Measurements from ENCODE around the gene GGT7. TPM values are rescaled to one million over a fixed set of nuclear protein-coding genes. Genes with fewer than 3 reads are reported as not detected.

GGT7 gene
- total RNA-seq, 1 donor from 2014 or later = 62.7 TPM

DNA sequence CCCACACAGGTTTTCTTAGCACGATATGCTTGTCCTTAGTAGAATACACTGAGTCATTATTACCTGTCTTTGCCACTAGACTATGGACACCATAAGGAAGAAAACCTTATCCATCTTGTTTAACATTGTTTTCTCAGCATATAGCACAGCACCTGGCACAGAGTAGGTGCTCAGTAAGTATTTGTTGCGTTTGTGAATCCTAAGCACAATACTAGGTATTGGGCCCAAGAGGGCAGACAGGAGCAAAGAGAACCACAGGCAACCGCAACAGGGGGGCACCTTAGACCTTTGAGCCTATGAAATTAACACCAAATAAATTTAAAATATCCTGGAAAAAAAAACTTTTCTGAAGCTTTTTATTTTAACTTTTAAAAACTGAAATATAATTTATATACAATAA lies 43.5 kb downstream of the GGT7 start:
- Mint-ChIP-seq H3K27me3 (peaks cover 7% of the 10 kb centered on the region), H3K4me3 (peak overlapping the region; percentile 55), H3K27ac (no peak overlapping the region), H3K4me1 (ENCODE audit: unreplicated experiment) (peaks cover 8% of the 10 kb centered on the region), H3K36me3 (peaks cover 9% of the 10 kb centered on the region), H3K9me3 (no peaks in the 10 kb centered on the region)
- no peak for DNase-seq (ENCODE audit: extremely low spot score, unreplicated experiment)
- TF ChIP-seq, protein P1, sequence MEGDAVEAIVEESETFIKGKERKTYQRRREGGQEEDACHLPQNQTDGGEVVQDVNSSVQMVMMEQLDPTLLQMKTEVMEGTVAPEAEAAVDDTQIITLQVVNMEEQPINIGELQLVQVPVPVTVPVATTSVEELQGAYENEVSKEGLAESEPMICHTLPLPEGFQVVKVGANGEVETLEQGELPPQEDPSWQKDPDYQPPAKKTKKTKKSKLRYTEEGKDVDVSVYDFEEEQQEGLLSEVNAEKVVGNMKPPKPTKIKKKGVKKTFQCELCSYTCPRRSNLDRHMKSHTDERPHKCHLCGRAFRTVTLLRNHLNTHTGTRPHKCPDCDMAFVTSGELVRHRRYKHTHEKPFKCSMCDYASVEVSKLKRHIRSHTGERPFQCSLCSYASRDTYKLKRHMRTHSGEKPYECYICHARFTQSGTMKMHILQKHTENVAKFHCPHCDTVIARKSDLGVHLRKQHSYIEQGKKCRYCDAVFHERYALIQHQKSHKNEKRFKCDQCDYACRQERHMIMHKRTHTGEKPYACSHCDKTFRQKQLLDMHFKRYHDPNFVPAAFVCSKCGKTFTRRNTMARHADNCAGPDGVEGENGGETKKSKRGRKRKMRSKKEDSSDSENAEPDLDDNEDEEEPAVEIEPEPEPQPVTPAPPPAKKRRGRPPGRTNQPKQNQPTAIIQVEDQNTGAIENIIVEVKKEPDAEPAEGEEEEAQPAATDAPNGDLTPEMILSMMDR (conservative IDR thresholded peaks at IDR 0.05) = peak; percentile 37

DNA sequence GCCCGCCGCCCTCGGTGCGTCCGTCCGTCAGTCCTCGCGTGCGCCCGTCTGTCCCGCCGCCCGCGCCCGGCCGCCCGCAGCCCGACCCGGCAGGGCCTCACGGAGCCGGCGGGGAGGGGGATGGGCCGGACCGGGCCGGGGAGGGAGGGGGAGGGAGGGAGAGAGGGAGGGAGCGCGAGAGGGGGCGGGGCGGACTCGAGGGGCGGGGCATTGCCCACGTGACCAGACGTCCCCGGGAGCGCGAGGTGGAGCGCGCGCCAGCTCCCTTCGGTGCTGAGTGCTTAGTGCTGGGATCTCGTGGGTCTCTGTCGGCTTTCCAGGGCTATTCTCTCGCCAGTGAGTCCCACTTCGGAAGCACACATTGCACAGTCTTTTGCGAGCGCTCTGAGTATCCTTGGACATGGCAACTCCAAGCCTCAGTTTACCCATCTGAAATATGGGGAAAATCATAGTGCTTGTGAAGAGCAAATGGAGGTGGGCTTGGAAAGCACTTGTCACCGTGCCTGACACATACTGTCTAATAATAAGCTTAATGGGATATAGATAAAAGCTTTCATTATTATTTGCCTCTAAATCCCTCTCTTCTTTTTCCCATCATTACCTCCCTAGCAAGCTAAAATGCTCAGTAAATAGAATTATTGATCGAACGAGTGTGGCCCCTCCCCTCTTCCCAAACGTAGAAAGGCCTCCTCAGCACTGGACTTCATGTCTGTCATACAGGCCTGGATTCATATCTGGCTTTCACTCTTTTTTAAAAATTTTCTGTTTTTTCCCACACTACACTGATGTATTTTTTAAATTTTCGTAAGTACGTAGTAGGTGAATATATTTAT lies 46.9 kb downstream of the GGT7 start, which contains the start of gene NCOA6:
NCOA6 (minus strand) TSS at position 122 of the 833 bp plus-strand sequence. CDS start 43,296 bp downstream, outside the sequence.
- peaks cover 28% of the 10 kb centered on the region for H3K4me1 Mint-ChIP-seq (ENCODE audit: unreplicated experiment)
- H3K36me3 Mint-ChIP-seq = peaks cover 26% of the 10 kb centered on the region
- no peaks in the 10 kb centered on the region for H3K27me3 Mint-ChIP-seq
- H3K27ac Mint-ChIP-seq = peak within 1 kb of the TSS; percentile 94
- peak within 1 kb of the TSS; percentile 99 for H3K4me3 Mint-ChIP-seq
- no peaks in the 10 kb centered on the region for H3K9me3 Mint-ChIP-seq
- TF ChIP-seq, protein P1 (conservative IDR thresholded peaks at IDR 0.05) = no peak
- DNase-seq (ENCODE audit: extremely low spot score, unreplicated experiment) = peak; percentile 89

DNA sequence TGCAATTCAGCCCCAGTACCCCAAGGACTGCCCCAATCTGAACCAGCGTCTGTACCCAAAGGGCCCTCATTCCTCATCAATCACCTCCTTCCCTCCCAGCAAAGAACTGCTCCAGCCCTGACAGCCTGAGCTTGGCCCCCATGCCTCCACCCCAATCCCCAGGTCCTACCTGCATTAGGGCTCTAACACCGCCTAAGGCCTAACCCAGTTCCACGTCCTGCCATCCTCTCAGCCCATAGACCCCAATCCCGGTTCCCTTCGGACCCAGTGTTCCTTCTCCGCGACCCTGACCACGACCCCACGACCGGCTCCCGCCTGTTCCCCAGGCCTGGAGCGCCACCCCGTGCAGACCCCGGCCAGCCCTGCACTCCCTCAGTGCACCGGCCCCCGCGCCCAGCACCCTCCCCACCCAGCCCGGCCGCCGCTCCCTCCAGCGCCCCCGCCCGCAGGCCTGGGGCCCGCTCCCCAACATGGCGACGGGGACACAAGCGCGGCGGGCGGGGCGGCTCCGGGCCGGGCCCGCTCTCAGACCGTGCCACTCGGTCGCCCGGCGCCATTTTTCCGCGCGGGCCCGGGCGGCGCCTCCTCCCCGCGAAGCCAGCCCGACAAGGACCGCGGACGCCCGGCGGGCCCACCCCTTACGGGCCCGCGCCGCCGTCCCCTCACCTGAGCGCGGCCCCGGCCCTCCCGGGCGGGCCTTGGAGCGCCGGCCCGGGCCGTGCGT lies 47.7 kb downstream of the GGT7 start:
- peaks cover 29% of the 10 kb centered on the region for H3K4me1 Mint-ChIP-seq (ENCODE audit: unreplicated experiment)
- peaks cover 27% of the 10 kb centered on the region for H3K36me3 Mint-ChIP-seq
- no peaks in the 10 kb centered on the region for H3K27me3 Mint-ChIP-seq
- TF ChIP-seq, protein P1 (conservative IDR thresholded peaks at IDR 0.05) = peak; percentile 36
- peak; percentile 85 for DNase-seq (ENCODE audit: extremely low spot score, unreplicated experiment)
- H3K4me3 Mint-ChIP-seq = peak overlapping the region; percentile 99
- H3K9me3 Mint-ChIP-seq = no peaks in the 10 kb centered on the region
- peak overlapping the region; percentile 94 for H3K27ac Mint-ChIP-seq

DNA sequence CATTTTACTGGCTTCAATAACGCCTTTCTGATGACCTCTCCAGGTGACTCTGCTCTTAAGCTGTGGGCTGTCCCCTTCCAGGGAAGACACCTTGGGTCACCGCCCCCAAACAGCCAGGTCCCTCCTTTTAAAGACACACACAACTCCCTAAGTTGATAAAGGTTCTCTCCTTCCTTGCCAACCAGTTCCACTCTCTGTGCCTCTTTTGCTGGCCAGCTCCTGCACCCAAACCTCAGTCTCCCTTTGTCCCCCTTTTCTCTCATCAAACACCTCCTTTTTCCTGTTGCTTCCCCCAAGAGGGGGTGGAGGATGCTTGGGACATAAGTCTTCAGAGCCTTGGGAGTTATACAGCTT lies 48.2 kb downstream of the GGT7 start:
- peak overlapping the region; percentile 94 for H3K27ac Mint-ChIP-seq
- peak overlapping the region; percentile 99 for H3K4me3 Mint-ChIP-seq

DNA sequence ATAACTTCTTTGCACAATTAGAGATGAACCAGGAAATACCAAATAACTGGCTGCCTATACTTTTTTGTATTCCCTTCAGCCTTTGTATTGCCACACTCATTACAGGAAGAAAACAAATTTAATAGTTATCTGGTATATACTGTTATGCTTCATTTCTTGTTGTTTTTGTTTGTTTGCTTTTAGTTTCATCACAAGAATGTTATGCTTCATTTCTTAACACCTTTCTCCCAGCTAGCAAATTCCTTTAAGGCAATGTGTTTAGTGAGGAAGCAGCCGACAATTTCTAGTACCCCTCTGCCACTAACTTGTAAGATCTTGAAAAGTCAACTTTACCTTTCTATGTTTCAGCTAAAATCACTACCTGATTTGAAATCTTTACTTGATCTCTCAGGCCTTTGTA lies 48.6 kb downstream of the GGT7 start:
- Mint-ChIP-seq H3K27ac (peak overlapping the region; percentile 94), H3K36me3 (peaks cover 27% of the 10 kb centered on the region), H3K9me3 (no peaks in the 10 kb centered on the region)

More for the DNA sequence above, 48.2 kb downstream of the GGT7 start:
- H3K36me3 Mint-ChIP-seq = peaks cover 27% of the 10 kb centered on the region
- no peaks in the 10 kb centered on the region for H3K27me3 Mint-ChIP-seq
- no peak for DNase-seq (ENCODE audit: extremely low spot score, unreplicated experiment)
- H3K9me3 Mint-ChIP-seq = no peaks in the 10 kb centered on the region
- TF ChIP-seq, protein P1 (conservative IDR thresholded peaks at IDR 0.05) = no peak
- peaks cover 29% of the 10 kb centered on the region for H3K4me1 Mint-ChIP-seq (ENCODE audit: unreplicated experiment)

More for the DNA sequence above, 48.6 kb downstream of the GGT7 start:
- no peak for DNase-seq (ENCODE audit: extremely low spot score, unreplicated experiment)
- TF ChIP-seq, protein P1 (conservative IDR thresholded peaks at IDR 0.05) = no peak
- H3K27me3 Mint-ChIP-seq = no peaks in the 10 kb centered on the region
- peak overlapping the region; percentile 99 for H3K4me3 Mint-ChIP-seq
- peaks cover 31% of the 10 kb centered on the region for H3K4me1 Mint-ChIP-seq (ENCODE audit: unreplicated experiment)

Data from type B pancreatic cell (in vitro differentiated cells).